Breast epithelium (tissue), 3 donors: ENCODE results near the gene CTCFL.

Experiments used
- CTCF ChIP-seq, 3 donors: fragments of 450-650 bp; IDR thresholded peaks; one replicate each; pipeline ENCODE4 v1.5.1; 2016 to 2017; ENCODE audit warnings: antibody characterized with exemption in 3 of 3, mild to moderate bottlenecking in 3 of 3, moderate library complexity in 3 of 3
- POLR2A ChIP-seq: fragments of 450-650 bp; IDR thresholded peaks from one replicate; pipeline ENCODE4 v1.6.1; 2016; ENCODE audit warnings: antibody characterized with exemption, mild to moderate bottlenecking, moderate library complexity
- POLR2AphosphoS5 ChIP-seq, 3 donors: sonication (generic); formaldehyde crosslinking; IDR thresholded peaks; one replicate each; pipeline ENCODE4 v1.6.1; 2017; ENCODE audit warnings: antibody characterized with exemption in 3 of 3

GRCh38 chr20:57560554-57561355, 35.8 kb upstream of the CTCFL start, which contains the start of gene PCK1:
- TF ChIP-seq CTCF (IDR thresholded peaks at IDR 0.05) (no peak), POLR2AphosphoS5 (IDR thresholded peaks at IDR 0.05) (no peak), POLR2A (no peak)
